Spleen (tissue), 11 donors: Measurements from ENCODE around the gene GAREM1. TPM values are rescaled to one million over a fixed set of nuclear protein-coding genes. Genes with fewer than 3 reads are reported as not detected.

Source experiments
- DNase-seq: peaks from one replicate; pipeline ENCODE4 v3.0.0-alpha.2; 2020
- H3K27ac ChIP-seq, 8 donors: fragments of 200-600 bp; sonication (generic) in 7 of 8; 1 replicate in 4 of 8; 2 replicates in 4 of 8; pipeline versions ENCODE4 v1.5.0 to v1.8.0; 2016 to 2021; ENCODE audit warnings: inconsistent platforms in 4 of 8, mild to moderate bottlenecking in 4 of 8, moderate library complexity in 1 of 8
- H3K27me3 ChIP-seq, 7 donors: fragments of 200-600 bp; sonication (generic) in 6 of 7; replicated peaks in 1 of 7; 1 replicate in 4 of 7; 2 replicates in 3 of 7; pipeline versions ENCODE4 v1.5.0 to v1.8.0; 2016 to 2021; ENCODE audit warnings: inconsistent platforms in 3 of 7, mild to moderate bottlenecking in 1 of 7
- H3K36me3 ChIP-seq, 6 donors: fragments of 200-600 bp; sonication (generic) in 5 of 6; 1 replicate in 4 of 6; 2 replicates in 2 of 6; pipeline versions ENCODE4 v1.5.0 to v1.8.0; 2016 to 2021; ENCODE audit warnings: inconsistent platforms in 2 of 6
- H3K4me1 ChIP-seq, 6 donors: fragments of 200-600 bp; sonication (generic) in 5 of 6; 1 replicate in 3 of 6; 2 replicates in 3 of 6; pipeline versions ENCODE4 v1.5.0 to v1.8.0; 2016 to 2021; ENCODE audit warnings: inconsistent platforms in 3 of 6
- H3K4me3 ChIP-seq, 8 donors: fragments of 200-600 bp; sonication (generic) in 7 of 8; 1 replicate in 4 of 8; 2 replicates in 4 of 8; pipeline versions ENCODE4 v1.5.0 to v1.8.0; 2016 to 2021; ENCODE audit warnings: inconsistent platforms in 4 of 8, mild to moderate bottlenecking in 4 of 8, moderate library complexity in 2 of 8
- H3K9me3 ChIP-seq, 8 donors: fragments of 200-600 bp; sonication (generic) in 7 of 8; 1 replicate in 4 of 8; 2 replicates in 4 of 8; pipeline versions ENCODE4 v1.5.0 to v1.8.0; 2016 to 2021; ENCODE audit warnings: inconsistent platforms in 4 of 8
- CTCF ChIP-seq, 11 experiments: fragments of 200-600 bp in 7 of 11; fragments of 450-650 bp in 4 of 11; sonication (generic) in 4 of 11; IDR thresholded peaks in 8 of 11; conservative IDR thresholded peaks in 3 of 11; 1 replicate in 7 of 11; 2 replicates in 4 of 11; pipeline versions ENCODE4 v1.4.0 to v1.8.0; 2016 to 2021; ENCODE audit warnings: antibody characterized with exemption in 11 of 11, inconsistent platforms in 4 of 11, mild to moderate bottlenecking in 1 of 11
- POLR2A ChIP-seq, 3 donors: fragments of 450-650 bp; IDR thresholded peaks; one replicate each; pipeline ENCODE4 v1.5.1; 2017; ENCODE audit warnings: antibody characterized with exemption in 3 of 3, mild to moderate bottlenecking in 1 of 3
- POLR2AphosphoS5 ChIP-seq, 3 donors: sonication (generic); formaldehyde crosslinking; IDR thresholded peaks; one replicate each; pipeline ENCODE4 v1.5.1; 2017; ENCODE audit warnings: antibody characterized with exemption in 3 of 3
- WGBS, 5 donors: extraction: QIAGEN DNeasy Blood & Tissue Kit in 3 of 5; methylation state at CpG; one replicate each; pipeline versions ENCODE4 v1.1.5 to v1.1.7; 2013 to 2018; 5-methylcytosine and 5-hydroxymethylcytosine counted together
- intact Hi-C: fragments of 100-400 bp; cut with DNase I; formaldehyde crosslinking; loops from one replicate; pipeline ENCODE4 v1.15.0; 2023; ENCODE audit warnings: low total_unique reads
- polyA plus RNA-seq, 3 donors: library from polyadenylated mRNA; stranded (reverse); fragments of 200-250 nt; gene quantifications; one replicate each; pipeline ENCODE4 v1.2.1, GENCODE V29; 2013
- total RNA-seq, 7 donors: library from RNA; depleted of rRNA in 3 of 7; stranded (reverse); fragments of >200 nt in 3 of 7; fragmentation: NEBNext Ultra II Directional in 4 of 7; extraction: Animal tissue kit (Norgen Biotek cat#: 25700) in 4 of 7; gene quantifications; one replicate each; pipeline versions ENCODE4 v1.1.0 to v1.2.1, GENCODE V29; 2016 to 2021
- donor health status: healthy with polysubstance abuse.
- donor health status: DM: no; HTN: no; CAD: no; lungs with moderate emphysema.
- donor health status: DM: no; HTN: no; CAD: no.
- donor health status: Bipolar disorder and iron deficiency.
- donor health status: healthy.
- donor health status: DM: no; HTN: no; CAD: no.
- donor health status: DM: yes; HTN: yes; CAD: no.

The GAREM1 gene
- total and polyA plus RNA-seq, 10 donors, result 0.20 to 8.2 (median 3.5) TPM

GRCh38 chr18:32258148-32258547 is 212.5 kb downstream of the GAREM1 start:
- 69 to 83% (median 78%) methylated on average over 2 of the region's 2 CpGs for WGBS, 5 donors
- intact Hi-C loops, result no loop called here
- peaks cover 0 to 13% (median 0%) of the 10 kb centered on the region in 7 donors for H3K27me3 ChIP-seq
- no peaks in the 10 kb centered on the region for H3K9me3 ChIP-seq
- no peaks in the 10 kb centered on the region for H3K36me3 ChIP-seq
- no peak for DNase-seq
- H3K4me3 ChIP-seq, result no peak overlapping the region
- H3K27ac ChIP-seq, result no peak overlapping the region
- no peak for TF ChIP-seq CTCF (IDR thresholded peaks at IDR 0.05 in 8 of 11, conservative IDR thresholded peaks at IDR 0.05 in 3 of 11)
- H3K4me1 ChIP-seq, result peaks cover 0 to 4% (median 0%) of the 10 kb centered on the region in 6 donors

GRCh38 chr18:32257084-32257785 is 213.4 kb downstream of the GAREM1 start:
- H3K9me3 ChIP-seq, result no peaks in the 10 kb centered on the region
- DNase-seq, result no peak
- no peaks in the 10 kb centered on the region for H3K36me3 ChIP-seq
- TF ChIP-seq CTCF (IDR thresholded peaks at IDR 0.05 in 8 of 11, conservative IDR thresholded peaks at IDR 0.05 in 3 of 11) (no peak), POLR2AphosphoS5 (IDR thresholded peaks at IDR 0.05) (no peak), POLR2A (IDR thresholded peaks at IDR 0.05) (no peak)
- 28 to 39% (median 35%) methylated on average over 5 of the region's 5 CpGs for WGBS, 5 donors
- no peak overlapping the region for H3K27ac ChIP-seq
- peaks cover 0 to 4% (median 0%) of the 10 kb centered on the region in 6 donors for H3K4me1 ChIP-seq
- H3K4me3 ChIP-seq, result no peak overlapping the region
- peaks cover 0 to 13% (median 0%) of the 10 kb centered on the region in 7 donors for H3K27me3 ChIP-seq
- intact Hi-C loops, result no loop called here

- intact Hi-C loops, result no loop called here
- Histone ChIP-seq H3K36me3 (no peaks in the 10 kb centered on the region), H3K4me3 (no peak overlapping the region), H3K9me3 (no peaks in the 10 kb centered on the region), H3K27ac (no peak overlapping the region), H3K4me1 (peaks cover 0 to 4% (median 0%) of the 10 kb centered on the region in 6 donors), H3K27me3 (peaks cover 0 to 11% (median 0%) of the 10 kb centered on the region in 7 donors)
- WGBS, 5 donors, result 69 to 86% (median 77%) methylated on average over 3 of the region's 3 CpGs
- TF ChIP-seq POLR2AphosphoS5 (IDR thresholded peaks at IDR 0.05), result no peak
- TF ChIP-seq CTCF (IDR thresholded peaks at IDR 0.05 in 8 of 11, conservative IDR thresholded peaks at IDR 0.05 in 3 of 11), result no peak
- no peak for TF ChIP-seq POLR2A (IDR thresholded peaks at IDR 0.05)
- no peak for DNase-seq
Measured at GRCh38 chr18:32255570-32255969, 215.1 kb downstream of the GAREM1 start.

GRCh38 chr18:32252141-32252860 is 218.4 kb downstream of the GAREM1 start:
- WGBS, 5 donors, result 44 to 59% (median 55%) methylated on average over 8 of the region's 8 CpGs
- DNase-seq, result no peak
- H3K9me3 ChIP-seq, result no peaks in the 10 kb centered on the region
- H3K27me3 ChIP-seq, result peaks cover 0 to 9% (median 0%) of the 10 kb centered on the region in 7 donors
- H3K4me3 ChIP-seq, result no peak overlapping the region
- no peaks in the 10 kb centered on the region for H3K36me3 ChIP-seq
- intact Hi-C loops, result no loop called here
- TF ChIP-seq CTCF (IDR thresholded peaks at IDR 0.05 in 8 of 11, conservative IDR thresholded peaks at IDR 0.05 in 3 of 11) (no peak), POLR2AphosphoS5 (IDR thresholded peaks at IDR 0.05) (no peak), POLR2A (IDR thresholded peaks at IDR 0.05) (no peak)
- no peaks in the 10 kb centered on the region for H3K4me1 ChIP-seq
- H3K27ac ChIP-seq, result peak overlapping the region in 2 of 8 donors; percentile 31 to 41
